WI38 (cell line): ENCODE results near the gene CADM4.

Experiments used
- H3K4me3 ChIP-seq: 2 replicates; pipeline ENCODE4 v1.5.1; 2011; ENCODE audit warnings: low read depth, mild to moderate bottlenecking, control low read depth, low read length
- CTCF ChIP-seq: IDR thresholded peaks from 2 replicates; pipeline ENCODE4 v1.5.1; 2012; ENCODE audit warnings: low read depth, mild to moderate bottlenecking, control low read depth, low read length

Gene CADM4

GRCh38 chr19:43672061-43672679 lies 32.5 kb upstream of the CADM4 start:
- TF ChIP-seq CTCF: no peak
- H3K4me3 ChIP-seq: no peak overlapping the region

GRCh38 chr19:43668406-43669109 lies 28.9 kb upstream of the CADM4 start:
- peak overlapping the region; percentile 92 for H3K4me3 ChIP-seq

GRCh38 chr19:43667876-43668405 lies 28.3 kb upstream of the CADM4 start:
- no peak for TF ChIP-seq CTCF
- peak overlapping the region; percentile 58 for H3K4me3 ChIP-seq

More at GRCh38 chr19:43668406-43669109, 28.9 kb upstream of the CADM4 start:
- no peak for TF ChIP-seq CTCF

- TF ChIP-seq CTCF: no peak
- peak overlapping the region; percentile 58 for H3K4me3 ChIP-seq
Measured at GRCh38 chr19:43667126-43667875, 27.7 kb upstream of the CADM4 start.

GRCh38 chr19:43664018-43664417 lies 24.4 kb upstream of the CADM4 start:
- no peak for TF ChIP-seq CTCF
- no peak overlapping the region for H3K4me3 ChIP-seq

- peak; percentile 22; the same call in 1 of the 2 replicates for TF ChIP-seq CTCF
- no peak overlapping the region for H3K4me3 ChIP-seq
Measured at GRCh38 chr19:43662487-43662886, 22.8 kb upstream of the CADM4 start.
